SHP77 (cell line): Measurements from ENCODE around the gene CCDC134.
"Not testable (repeated sequence)": the region's sequence is repeated elsewhere in the genome, so short reads cannot be mapped to it uniquely, and the experiment has no call there.

ENCODE experiments used
- DNase-seq, 2 experiments: peaks; one replicate each; lab custom pipeline; 2025; lab: John Stamatoyannopoulos, UW

Gene CCDC134

DNA sequence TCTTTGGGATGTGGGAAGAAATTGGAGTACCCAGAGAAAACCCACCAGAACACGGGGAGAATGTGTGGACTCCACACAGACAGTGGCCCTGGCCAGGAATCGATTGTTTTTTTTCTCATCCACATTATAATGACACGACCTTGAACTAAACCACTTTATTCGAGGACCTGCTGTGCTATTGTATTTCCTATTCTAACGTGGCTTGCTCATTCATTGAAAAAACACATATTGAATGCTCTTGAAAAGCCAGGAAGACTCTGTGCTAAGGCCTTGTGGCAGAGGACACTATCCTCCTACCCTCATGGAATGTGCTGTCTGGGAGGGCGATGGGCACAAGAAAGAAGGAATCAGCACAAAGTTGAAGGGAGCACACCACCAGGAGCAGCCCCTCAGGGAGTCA, 23.3 kb downstream of the CCDC134 start:
- DNase-seq: no peak

DNA sequence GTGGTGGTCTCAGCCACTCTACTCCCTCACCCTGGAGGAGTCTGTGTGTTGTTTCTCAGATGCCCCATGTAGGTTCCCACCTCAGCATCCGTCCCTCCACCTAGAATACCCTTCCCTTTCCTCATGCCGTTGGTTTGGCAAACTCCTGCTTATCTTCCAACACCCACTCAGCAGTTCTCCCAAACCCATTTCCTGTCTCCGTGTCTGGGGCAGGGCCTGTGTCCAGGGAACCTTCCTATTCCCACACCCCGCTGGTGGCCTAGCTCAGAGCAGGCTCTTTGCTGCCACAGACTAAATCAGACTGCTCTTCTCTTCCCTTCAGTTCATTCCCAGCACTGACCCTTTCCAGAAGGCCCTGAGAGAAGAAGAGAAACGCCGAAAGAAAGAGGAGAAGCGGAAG, 24.9 kb downstream of the CCDC134 start:
- no peak for DNase-seq

DNA sequence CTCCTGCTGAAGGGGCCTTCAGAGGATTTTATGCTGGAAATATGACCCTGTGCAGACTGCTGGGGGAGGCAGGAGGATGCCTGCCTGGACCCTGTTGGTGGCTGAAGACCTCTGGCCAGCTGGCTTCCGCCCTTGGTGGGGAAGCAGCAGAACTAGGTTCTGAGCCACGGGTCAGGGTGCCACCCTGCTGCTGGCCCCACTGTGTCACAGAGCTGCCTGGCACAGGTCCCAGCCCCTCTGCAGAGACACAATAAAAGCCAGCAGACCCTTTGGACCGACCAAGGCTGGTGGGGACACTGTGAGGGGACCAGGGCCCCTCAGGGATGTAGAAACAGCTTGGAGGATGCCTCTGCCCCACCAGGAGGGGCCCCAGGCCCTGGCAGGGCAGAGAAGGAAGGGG, 25.5 kb downstream of the CCDC134 start:
- DNase-seq: no peak

DNA sequence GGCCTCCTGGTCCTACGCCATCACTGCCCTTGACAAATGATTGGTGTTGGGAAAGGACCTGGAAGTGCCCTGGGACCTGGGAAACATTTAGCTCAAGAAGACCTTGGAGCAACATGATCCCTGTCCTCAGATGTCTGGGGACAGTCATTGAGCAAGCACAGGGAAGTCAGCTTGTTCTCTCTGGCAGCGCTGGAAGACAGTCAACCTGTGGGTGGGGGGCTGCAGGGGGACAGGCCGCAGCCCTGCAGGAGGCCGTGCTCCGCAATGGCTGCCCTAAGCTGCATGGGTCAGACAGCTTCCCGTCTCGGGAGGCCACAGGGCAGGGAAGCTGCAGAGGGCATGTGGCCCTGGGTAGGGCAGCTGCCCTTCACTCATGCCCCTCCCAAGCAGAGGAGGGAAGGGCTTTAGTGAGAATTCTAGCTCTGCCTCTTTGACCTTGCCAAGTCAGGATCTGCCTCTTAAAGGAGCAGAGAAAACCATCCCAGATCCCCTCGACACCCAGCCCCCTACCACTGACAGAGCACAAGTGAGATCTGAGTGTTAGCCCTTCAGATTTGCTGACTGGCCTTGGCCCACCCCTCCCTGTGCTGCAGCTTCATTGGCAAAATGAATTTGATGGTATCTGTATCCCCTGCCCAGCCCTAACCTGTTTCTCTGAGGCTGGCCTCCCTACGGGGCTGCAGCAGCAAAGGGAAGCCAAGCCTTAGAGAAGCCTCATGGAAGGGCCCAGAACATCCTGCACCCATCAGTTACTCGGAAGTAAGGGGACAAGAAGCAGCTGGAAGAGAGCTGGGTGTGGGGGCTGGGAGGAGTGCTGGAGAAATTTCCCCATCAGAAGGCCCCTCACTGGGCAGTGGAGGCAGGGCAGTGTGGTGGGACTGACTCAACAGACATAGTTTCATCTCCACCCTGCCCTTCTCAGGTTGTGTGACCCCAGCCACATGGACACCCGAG, 26.2 kb downstream of the CCDC134 start:
- no peak for DNase-seq

DNA sequence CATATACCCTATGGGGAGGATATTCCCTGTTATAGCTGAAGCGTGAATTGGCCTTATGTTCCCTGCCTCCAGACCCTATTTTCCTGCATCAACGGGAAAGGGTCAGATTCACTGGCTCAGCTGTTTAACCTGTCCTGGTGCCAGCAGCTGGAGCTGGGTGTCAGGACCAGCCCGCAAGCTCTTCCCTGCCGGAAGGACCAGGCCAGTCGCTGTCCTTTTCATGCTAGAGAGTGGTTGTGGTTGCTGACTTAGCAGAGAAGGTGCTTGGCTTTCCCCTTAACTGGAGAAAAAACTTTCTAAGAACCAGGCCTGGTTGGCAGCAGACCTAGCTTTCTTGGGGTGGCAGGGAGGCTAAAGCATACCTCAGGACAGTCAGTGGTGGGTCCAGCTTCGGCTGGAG, 27.2 kb downstream of the CCDC134 start:
- peak; percentile 29 to 43 for DNase-seq

DNA sequence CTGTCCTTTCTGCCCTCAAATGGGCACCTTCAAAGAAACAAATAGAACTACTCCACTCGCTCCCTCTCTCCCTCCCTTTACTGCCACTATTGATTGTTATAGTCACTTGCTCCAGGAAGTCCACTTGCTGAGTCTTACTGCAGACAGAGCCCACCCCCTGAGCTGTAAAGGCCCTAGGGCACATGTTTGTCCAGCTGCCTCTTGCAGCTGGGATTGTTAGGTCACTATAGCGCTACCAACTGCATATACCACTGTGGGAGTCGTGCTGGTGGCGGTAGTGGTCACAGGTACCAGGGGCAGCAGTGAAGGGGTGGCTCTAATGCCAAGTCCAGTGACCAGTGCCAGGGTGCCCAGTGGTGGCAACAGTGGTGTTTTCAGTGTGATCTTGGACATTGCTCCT, 28.0 kb downstream of the CCDC134 start:
- peak; percentile 80 to 89 for DNase-seq

DNA sequence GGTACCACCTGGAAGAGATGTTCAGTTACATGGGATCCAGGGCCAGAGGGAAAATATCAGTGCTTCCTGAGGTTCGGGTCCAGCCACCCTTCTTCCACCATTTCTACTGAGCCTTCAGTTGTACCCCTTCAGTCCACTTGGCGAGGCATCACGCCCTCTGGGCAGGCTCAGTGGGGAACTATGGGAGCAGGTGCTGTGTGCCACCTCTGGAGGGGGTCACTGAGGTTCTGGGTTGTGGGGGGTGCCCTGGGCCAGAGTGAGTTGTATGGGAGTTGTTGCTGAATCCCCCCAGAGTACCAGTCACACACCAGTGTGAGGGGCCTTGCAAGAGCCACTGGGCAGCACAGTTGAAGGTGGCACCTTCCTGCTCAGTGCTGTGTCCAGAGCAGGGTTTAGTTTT, 29.7 kb downstream of the CCDC134 start:
- DNase-seq: no peak

DNA sequence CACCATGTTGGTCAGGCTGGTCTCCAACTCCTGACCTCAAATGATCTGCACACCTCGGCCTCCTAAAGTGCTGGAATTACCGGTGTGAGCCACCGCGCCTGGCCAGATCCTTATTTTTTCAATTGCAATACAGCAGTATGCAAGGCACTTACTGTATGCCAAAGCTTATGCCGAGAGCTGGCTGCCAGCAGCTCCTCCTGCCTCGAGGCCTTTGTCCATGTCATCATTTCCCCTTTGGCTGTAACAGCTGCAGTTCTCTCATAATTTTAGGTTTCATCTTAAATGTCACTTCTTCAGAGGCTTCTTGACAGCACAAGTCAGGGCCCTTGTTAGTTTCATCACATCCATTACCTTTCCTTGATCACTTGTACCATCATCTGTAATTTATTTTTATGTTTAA, 30.9 kb downstream of the CCDC134 start:
- DNase-seq: no peak

DNA sequence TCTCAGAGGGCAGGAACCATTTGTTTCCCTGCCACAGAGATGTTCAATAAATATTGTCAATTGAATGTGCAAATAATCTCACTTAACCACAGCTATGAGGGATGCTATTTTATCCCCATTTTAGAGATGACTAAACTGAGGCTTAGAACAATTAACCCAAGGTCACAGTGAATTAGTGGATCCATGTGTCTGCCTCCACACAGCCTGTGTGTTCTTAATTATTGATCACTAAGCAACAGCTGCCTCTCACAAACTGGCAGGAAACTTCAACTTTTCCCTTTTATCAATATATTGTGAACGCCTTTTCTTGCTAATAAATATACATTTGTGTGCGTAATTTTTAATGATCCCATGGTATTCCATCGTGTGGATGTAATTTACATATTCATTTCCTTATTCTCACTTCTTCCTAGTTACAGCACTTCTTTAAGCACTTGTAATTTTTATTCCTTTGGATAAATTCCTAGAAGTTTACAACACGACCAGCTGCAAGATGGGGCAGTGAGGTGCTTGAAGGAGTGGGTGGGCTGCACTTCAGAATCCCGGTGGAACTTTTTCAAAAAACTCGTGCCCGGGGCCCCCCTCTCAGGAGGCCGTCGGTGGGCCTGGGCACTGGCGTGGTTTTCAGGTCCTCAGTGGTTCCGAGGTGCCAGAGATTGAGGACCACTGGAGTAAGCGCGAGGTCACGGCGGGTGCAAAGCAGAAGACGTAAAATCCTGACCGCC, 31.5 kb downstream of the CCDC134 start:
- DNase-seq: no peak

DNA sequence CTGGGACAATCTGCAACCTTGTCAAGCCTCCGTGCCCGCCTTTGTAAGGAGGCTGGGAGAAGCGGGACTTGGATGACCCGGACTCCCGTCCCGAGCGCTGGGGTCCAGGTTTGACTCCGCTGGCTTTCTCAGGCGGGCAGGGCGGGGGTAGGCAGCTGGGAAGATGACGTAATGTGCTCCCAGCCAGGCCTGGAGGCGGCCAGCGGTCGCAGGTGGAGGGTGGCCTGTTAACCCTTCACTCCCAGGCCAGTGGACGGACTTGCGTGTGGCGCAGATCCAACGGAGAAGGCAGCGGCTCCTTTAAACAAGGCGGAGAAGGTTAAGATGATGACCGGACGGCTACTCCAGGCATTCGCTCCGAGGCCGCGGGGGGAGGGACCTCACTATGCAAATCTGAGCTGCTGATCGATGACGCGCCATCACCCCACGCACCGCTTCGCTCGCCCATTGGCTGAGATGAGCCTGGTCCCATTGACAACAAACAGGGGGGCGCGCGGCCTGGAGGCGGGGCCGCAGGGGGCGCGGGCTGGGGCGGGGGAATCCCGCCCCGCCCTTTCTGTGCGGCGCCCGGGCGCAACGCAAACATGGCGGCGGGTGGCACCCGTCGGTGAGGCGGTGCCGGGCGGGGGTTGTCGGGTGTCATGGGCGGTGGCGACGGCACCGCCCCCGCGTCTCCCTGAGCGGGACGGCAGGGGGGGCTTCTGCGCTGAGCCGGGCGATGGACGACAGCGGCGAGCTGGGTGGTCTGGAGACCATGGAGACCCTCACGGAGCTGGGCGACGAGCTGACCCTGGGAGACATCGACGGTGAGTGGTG, 32.3 kb downstream of the CCDC134 start, which contains the start of gene SREBF2:
Gene SREBF2 (plus strand): TSS at position 553 of the 816 bp plus-strand sequence. CDS start 166 bp downstream, at position 719.
- peak; percentile 99 for DNase-seq

DNA sequence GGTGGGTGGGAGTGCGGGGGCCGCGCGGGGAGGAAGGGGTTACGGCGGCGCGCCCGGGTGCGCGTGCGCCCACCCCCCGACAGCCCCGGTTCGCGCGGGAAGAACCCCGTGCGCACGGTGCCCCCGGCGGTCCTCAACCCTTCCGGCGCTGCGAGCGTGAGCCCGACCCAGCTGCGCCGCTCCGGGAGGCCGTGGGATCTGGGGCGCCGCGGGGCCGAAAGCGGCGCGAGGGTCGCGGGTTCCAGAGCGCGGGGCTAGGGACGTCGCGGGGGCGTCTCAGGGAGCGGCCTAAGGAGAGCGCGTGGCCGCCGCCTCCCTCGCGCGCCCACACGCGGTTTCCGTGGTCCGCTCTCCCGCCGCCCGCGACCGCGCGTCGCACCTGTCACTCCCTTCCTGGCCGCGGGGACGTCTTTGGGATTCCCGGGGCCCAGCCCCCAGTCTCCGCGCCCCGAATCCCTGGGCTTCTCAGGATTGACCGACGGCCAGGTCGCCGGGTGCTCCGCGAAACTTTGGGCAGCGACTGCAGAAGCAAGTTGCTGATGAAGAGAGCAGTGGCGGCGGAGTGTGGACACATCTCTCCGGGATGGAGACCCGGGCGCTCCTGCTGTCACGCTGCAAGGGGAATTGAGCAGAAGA, 33.0 kb downstream of the CCDC134 start:
- no peak for DNase-seq

DNA sequence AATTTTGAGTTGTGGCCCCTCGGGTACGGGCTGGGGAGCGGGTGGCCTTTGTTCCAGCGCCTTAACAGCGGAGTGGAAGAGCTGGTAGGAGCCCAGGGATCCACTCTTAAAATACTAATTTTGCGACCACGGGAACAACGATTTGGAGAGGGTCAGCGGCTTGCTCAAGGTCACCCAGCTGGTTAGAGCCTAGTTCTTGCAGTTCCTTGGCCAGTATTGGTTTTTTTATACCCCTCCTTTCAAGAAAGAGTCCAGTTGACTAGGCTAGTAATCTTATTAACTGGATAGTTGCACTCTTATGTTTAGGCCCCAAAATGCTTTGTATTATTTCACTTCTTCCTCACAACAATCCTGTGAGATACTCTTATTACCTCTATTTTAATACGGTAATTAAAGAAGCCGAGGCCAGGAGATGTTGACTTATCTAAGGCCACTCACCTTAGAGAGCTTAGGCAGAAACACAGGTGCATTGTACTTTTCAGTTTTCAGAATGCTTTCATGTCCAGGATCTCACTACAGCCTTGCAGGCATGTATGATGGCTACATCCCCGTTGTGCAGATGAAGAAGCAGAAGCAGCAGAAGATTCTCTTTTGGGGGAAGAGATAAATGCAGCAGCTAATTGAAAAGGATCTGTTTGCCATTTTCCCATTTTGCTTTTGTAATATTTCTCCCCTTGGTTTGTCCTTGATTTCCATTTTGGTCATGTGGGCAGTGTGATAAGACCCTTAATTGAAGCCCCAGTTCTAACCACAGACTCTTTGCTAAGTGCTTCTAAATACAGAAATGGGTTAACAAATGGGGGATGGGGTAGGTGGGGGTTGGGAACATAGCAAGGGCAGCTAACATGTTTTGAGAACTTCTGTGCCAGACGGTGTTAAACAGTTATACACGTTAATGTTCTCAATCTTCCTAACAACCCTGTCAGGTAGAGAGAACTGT, 33.8 kb downstream of the CCDC134 start:
- no peak for DNase-seq

DNA sequence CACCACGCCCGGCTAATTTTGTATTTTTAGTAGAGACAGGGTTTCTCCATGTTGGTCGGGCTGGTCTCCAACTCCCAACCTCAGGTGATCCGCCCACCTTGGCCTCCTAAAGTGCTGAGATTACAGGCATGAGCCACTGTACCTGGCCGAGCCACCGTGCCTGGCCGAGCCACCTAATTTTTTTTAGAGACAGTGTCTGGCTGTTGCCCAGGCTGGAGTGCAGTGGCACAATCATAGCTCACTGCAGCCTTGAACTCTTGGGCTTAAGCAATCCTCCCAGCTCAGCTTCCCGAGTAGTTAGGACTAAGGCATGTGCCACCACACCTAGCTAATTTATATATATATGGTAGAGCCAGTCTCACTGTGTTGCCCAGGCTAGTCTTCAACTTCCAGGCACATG, 35.0 kb downstream of the CCDC134 start:
- not testable (repeated sequence) for DNase-seq

DNA sequence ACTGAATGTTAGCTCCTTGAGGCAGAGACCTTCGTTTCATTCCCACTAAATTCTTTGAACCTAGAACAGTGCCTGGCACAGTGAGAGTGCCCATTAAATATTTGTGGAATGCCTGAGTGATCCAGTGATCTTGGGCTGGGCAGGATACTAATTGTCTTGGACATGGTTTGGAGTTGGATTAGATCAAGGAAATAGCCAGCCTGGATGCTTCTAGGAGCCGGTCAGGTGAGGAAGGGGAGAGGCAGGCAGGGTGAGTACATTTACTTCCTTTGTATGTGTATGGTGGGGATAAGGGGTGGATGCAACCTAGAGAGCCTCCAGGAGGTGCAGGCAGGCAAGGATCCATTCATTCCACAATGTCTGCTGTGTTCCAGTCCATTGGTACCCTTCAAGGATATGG, 36.1 kb downstream of the CCDC134 start:
- DNase-seq: no peak

DNA sequence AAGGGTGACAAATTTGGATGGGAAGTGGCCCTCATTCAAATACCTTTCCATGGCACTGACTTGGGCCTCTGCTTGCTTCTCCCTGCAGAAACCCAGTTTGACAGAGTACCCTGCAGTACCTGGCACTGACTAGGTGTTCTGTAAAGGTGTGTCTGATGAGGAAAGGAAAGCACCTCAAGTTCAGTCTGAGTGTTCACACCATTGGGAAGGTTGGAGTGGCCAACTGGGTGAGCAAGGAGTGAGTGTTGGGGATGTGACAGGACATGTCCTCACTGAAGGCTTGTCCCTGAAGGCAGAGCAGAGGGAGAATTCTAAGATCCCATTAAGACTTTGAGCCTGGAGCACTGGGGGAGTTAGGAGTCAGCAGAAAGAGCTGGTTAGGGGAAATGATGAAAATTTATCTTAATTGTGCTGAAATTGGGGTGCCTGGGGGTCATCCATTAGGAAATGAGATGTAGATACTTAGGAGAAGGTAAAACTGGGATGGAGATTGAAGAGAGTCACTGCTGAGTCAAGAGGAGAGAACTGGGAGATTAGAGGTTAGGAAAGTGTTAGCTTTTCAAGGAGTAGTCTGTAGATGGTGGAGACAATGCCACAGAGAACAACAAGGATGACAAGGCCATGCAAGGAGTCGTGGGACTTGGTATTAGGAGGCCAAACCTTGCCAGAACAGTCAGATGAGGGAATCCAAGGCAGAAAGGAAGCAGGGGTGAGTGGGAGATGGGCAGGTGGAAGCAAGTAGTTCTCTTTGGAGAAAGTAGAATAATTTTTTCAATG, 38.6 kb downstream of the CCDC134 start:
- no peak for DNase-seq

DNA sequence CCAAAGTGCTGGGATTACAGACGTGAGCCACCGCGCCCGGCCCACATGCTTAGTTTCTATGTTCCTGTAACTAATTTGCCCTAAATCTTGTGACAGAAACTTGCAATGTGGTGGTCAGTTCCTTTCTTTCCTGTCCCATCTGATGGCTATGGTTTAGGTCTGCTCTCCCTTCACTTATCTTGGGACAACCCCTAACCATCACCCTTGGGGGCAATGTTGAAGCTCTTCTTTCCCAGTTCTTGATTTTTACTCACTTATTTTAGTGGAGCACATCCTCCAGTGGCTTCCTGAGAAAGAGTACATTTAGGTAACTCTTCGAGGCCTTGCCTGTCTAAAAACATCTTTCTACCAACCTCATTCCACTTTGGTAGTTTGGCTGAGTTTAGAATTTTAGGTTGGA, 39.7 kb downstream of the CCDC134 start:
- DNase-seq: no peak

DNA sequence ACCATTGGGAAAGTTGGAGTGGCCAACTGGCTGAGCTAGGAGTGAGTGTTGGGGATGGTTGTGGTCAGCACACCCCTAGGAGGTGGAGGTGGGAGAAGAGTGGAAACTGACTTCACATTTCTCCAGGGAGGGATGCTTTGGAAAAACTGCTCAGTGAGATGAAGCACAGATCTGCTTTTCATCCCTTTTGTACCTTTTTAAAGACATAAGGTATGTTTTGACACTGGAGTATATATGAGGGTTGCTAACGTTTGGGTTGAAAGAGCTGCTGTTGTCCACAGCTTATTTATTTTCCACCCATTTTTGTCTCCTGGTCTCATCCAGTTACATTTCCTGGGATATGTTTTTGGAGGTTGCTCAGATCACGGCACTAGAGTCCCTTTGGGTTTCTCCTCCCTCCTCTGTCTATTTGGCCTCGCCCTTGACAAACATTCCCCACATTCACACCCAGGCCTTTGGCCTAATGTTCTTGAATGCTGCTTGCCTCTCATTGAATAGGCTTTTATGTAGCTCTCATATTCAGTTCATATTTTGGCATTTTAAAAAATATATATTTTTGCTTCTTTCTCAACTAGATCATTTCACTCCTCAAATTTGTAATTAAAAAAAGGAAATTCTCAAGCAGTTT, 40.7 kb downstream of the CCDC134 start:
- no peak for DNase-seq

DNA sequence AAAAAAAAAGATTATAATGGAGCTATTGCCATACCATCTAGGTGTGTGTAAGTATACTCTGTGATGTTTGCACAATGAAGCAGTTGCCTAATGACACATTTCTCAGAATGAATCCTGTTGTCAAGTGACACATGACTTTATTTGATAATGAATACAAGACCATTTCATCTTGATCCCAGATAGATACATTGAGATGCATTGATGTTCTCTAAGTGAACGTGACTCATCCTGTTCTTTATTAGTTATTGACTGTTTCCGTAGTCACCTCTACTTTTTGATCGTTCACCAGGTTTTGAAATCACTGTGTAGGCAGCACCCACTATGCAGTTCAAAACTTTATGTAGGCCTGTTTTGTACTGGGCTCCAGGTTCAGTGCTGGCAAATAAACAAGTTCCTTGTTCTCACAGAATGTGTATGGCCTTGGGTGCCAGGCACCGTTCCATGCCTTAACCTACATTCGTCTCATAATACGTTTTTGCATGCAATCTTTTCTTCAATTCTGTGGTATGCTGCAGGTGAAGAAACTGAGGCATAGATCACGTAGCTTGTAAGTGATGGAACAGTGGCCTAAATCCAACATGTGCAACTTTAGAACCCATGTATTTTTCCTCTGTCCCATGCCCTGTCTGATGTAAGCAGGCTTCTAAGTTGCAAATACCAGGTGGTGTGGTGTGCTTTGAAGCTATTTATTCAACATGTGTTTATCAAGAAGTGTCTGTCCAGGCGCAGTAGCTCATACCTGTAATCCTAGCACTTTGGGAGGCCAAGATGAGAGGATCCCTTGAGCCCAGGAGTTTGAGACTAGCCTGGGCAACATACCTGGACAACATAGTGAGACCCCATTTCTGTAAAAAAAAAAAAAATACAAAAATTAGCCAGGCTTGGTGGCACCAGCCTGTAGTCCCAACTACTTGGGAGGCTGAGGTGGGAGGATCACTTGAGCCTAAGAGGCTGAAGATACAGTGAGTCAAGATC, 42.8 kb downstream of the CCDC134 start:
- no peak for DNase-seq
